Mucosa of descending colon (tissue), 3 donors: Measurements from ENCODE around the gene NLRP1. TPM values are rescaled to one million over a fixed set of nuclear protein-coding genes. Genes with fewer than 3 reads are reported as not detected.
"Not testable (repeated sequence)": the region's sequence is repeated elsewhere in the genome, so short reads cannot be mapped to it uniquely, and the experiment has no call there.

Experiments used
- ATAC-seq: fragments of 200-7000 bp; cut with Tn5 transposase; one replicate; pipeline ENCODE4 v1.9.1; 2020; ENCODE audit warnings: mild to moderate bottlenecking, moderate library complexity
- DNase-seq, 3 donors: peaks; one replicate each; pipeline ENCODE4 v3.0.0-alpha.2; 2020
- H3K36me3 ChIP-seq: fragments of 200-600 bp; one replicate; pipeline ENCODE4 v1.8.0; 2021; ENCODE audit warnings: low read depth, mild to moderate bottlenecking
- H3K4me1 ChIP-seq: fragments of 200-600 bp; one replicate; pipeline ENCODE4 v1.8.0; 2021; ENCODE audit warnings: low read depth, mild to moderate bottlenecking
- H3K4me3 ChIP-seq: fragments of 200-600 bp; one replicate; pipeline ENCODE4 v1.8.0; 2021; ENCODE audit warnings: mild to moderate bottlenecking
- H3K9me3 ChIP-seq: fragments of 200-600 bp; one replicate; pipeline ENCODE4 v1.8.0; 2021; ENCODE audit warnings: mild to moderate bottlenecking
- intact Hi-C, 2 donors: fragments of 100-400 bp; cut with DNase I in 1 of 2; cut with micrococcal nuclease in 1 of 2; formaldehyde crosslinking; loops; one replicate each; pipeline versions ENCODE4 v1.11.0 to v1.11.1; 2022; cut with DNase I, micrococcal nuclease
- total RNA-seq, 3 donors: library from RNA; stranded (reverse); fragmentation: NEBNext Ultra II Directional in 2 of 3; extraction: Animal tissue kit (Norgen Biotek cat#: 25700) in 2 of 3; gene quantifications; one replicate each; pipeline versions ENCODE4 v1.2.1 to v1.2.4, GENCODE V29; 2021 to 2023
- TF ChIP-seq, protein P1 (sequence below): fragments of 200-600 bp; IDR thresholded peaks from one replicate; pipeline ENCODE4 v1.8.0; 2022; ENCODE audit warnings: antibody characterized with exemption, mild to moderate bottlenecking
- donor health status: DM: no; HTN: no; CAD: no; lungs with moderate emphysema.
- donor health status: DM: no; HTN: no; CAD: no.
- donor health status: DM: no; HTN: yes; CAD: no.

NLRP1 gene
- total RNA-seq, 3 donors from 2014 or later: 4.6 to 13.9 (median 8.0) TPM

- ATAC-seq (no peak), DNase-seq (no peak)
- H3K9me3 ChIP-seq: no peaks in the 10 kb centered on the region
- H3K4me1 ChIP-seq: peaks cover 7% of the 10 kb centered on the region
- H3K36me3 ChIP-seq: no peaks in the 10 kb centered on the region
- no peak overlapping the region for H3K4me3 ChIP-seq
- TF ChIP-seq, protein P1, sequence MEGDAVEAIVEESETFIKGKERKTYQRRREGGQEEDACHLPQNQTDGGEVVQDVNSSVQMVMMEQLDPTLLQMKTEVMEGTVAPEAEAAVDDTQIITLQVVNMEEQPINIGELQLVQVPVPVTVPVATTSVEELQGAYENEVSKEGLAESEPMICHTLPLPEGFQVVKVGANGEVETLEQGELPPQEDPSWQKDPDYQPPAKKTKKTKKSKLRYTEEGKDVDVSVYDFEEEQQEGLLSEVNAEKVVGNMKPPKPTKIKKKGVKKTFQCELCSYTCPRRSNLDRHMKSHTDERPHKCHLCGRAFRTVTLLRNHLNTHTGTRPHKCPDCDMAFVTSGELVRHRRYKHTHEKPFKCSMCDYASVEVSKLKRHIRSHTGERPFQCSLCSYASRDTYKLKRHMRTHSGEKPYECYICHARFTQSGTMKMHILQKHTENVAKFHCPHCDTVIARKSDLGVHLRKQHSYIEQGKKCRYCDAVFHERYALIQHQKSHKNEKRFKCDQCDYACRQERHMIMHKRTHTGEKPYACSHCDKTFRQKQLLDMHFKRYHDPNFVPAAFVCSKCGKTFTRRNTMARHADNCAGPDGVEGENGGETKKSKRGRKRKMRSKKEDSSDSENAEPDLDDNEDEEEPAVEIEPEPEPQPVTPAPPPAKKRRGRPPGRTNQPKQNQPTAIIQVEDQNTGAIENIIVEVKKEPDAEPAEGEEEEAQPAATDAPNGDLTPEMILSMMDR: no peak
- intact Hi-C loops: no loop called here
Observed at GRCh38 chr17:5582209-5583185, 1.8 kb downstream of the NLRP1 start.

DNA sequence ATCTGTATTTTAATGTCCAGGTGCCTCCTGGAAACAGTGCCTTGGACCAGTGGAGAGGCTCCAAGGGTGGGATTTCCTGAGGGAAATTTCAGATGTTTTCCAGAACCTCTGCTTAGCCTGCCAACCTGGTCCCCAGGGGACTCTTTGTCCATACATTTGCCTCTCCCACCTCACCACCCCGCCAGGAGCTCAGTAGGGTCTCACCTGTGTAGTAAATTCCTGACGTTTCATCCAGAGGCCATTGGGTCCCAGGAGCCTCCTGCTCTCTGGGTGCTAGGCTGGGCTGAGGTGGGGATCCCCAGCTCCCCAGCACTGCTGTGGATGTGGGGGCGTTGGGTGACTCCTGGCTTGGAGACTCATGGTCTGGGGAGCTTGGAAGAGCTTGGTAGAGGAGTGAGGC lies 2.7 kb downstream of the NLRP1 start:
- no peak overlapping the region for H3K4me3 ChIP-seq
- intact Hi-C loops: no loop called here
- no peaks in the 10 kb centered on the region for H3K9me3 ChIP-seq
- no peaks in the 10 kb centered on the region for H3K36me3 ChIP-seq
- ATAC-seq: no peak
- peaks cover 7% of the 10 kb centered on the region for H3K4me1 ChIP-seq
- TF ChIP-seq, protein P1: no peak
- no peak for DNase-seq

GRCh38 chr17:5580969-5581368 lies 3.3 kb downstream of the NLRP1 start:
- DNase-seq: no peak
- H3K4me3 ChIP-seq: no peak overlapping the region
- H3K9me3 ChIP-seq: no peaks in the 10 kb centered on the region
- no peak for ATAC-seq
- intact Hi-C loops: no loop called here
- H3K36me3 ChIP-seq: no peaks in the 10 kb centered on the region
- H3K4me1 ChIP-seq: peaks cover 7% of the 10 kb centered on the region
- TF ChIP-seq, protein P1: no peak

DNA sequence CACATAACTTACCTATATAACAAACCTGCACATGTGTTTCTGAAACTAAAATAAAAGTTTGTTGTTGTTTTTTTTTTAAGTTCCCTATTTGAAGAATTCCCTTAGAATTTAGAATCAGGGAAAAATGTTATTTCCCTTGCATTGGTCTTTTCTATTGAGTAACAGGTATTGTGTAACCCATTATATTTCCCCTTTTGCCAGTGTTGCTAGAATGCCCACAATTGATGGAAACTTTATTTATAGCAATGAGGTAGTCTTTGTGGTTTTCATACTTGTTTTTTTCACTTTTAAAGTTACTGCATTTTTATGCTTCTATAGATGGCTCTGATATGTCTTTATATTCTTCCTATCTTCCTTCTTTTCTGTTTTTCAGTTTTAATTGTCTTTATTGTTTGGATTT lies 3.9 kb downstream of the NLRP1 start:
- Histone ChIP-seq H3K4me1 (peaks cover 7% of the 10 kb centered on the region), H3K36me3 (no peaks in the 10 kb centered on the region), H3K9me3 (no peaks in the 10 kb centered on the region), H3K4me3 (no peak overlapping the region)
- intact Hi-C loops: no loop called here
- TF ChIP-seq, protein P1: no peak
- no peak for DNase-seq
- ATAC-seq: no peak

DNA sequence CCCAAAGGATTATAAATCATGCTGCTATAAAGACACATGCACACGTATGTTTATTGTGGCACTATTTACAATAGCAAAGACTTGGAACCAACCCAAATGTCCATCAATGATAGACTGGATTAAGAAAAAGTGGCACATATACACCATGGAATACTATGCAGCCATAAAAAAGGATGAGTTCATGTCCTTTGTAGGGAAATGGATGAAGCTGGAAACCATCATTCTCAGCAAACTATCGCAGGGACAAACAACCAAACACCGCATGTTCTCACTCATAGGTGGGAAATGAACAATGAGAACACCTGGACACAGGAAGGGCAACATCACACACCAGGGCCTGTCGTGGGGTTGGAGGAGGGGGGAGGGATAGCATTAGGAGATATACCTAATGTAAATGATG lies 5.5 kb downstream of the NLRP1 start:
- H3K4me1 ChIP-seq, intact Hi-C loops, H3K36me3 ChIP-seq, ATAC-seq, H3K9me3 ChIP-seq, DNase-seq, H3K4me3 ChIP-seq: not testable (repeated sequence)

DNA sequence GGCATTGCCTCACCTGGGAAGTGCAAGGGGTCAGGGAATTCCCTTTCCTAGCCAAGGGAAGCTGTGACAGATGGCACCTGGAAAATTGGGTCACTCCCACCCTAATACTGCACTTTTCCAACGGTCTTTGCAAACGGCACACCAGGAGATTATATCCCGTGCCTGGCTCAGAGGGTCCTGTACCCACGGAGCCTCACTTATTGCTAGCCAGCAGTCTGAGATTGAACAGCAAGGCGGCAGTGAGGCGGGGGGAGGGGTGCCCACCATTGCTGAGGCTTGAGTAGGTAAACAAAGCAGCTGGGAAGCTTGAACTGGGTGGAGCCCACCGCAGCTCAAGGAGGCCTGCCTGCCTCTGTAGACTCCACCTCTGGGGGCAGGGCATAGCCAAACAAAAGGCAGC lies 11.3 kb downstream of the NLRP1 start:
- H3K4me3 ChIP-seq, intact Hi-C loops, ATAC-seq, H3K9me3 ChIP-seq, H3K4me1 ChIP-seq, DNase-seq, H3K36me3 ChIP-seq: not testable (repeated sequence)
